Endothelial cell (in vitro differentiated cells): ENCODE results near the gene PGD. TPM values are rescaled to one million over a fixed set of nuclear protein-coding genes. Genes with fewer than 3 reads are reported as not detected.
"Not testable (repeated sequence)": the region's sequence is repeated elsewhere in the genome, so short reads cannot be mapped to it uniquely, and the experiment has no call there.

Source experiments
- DNase-seq: peaks from one replicate; pipeline ENCODE4 v3.0.0; 2021; ENCODE audit warnings: low spot score
- H3K27ac Mint-ChIP-seq: one replicate; pipeline ENCODE4 v1.8.0; 2021; ENCODE audit warnings: mixed read lengths, inconsistent platforms; ENCODE audit not compliant: unreplicated experiment
- H3K27me3 Mint-ChIP-seq: one replicate; pipeline ENCODE4 v1.8.0; 2021; ENCODE audit warnings: mild to moderate bottlenecking, moderate library complexity, mixed read lengths, inconsistent platforms; ENCODE audit not compliant: unreplicated experiment
- H3K36me3 Mint-ChIP-seq: one replicate; pipeline ENCODE4 v1.8.0; 2021; ENCODE audit warnings: mild to moderate bottlenecking, low read depth, mixed read lengths, inconsistent platforms; ENCODE audit not compliant: unreplicated experiment
- H3K4me1 Mint-ChIP-seq: one replicate; pipeline ENCODE4 v1.8.0; 2021; ENCODE audit warnings: mild to moderate bottlenecking, mixed read lengths, inconsistent platforms; ENCODE audit not compliant: unreplicated experiment
- H3K4me3 Mint-ChIP-seq: one replicate; pipeline ENCODE4 v1.8.0; 2021; ENCODE audit warnings: mild to moderate bottlenecking, mixed read lengths, inconsistent platforms; ENCODE audit not compliant: unreplicated experiment
- H3K9me3 Mint-ChIP-seq: one replicate; pipeline ENCODE4 v1.8.0; 2021; ENCODE audit warnings: mixed read lengths, inconsistent platforms; ENCODE audit not compliant: unreplicated experiment
- CTCF ChIP-seq: fragments of 200-600 bp; sonication (generic); IDR thresholded peaks from one replicate; pipeline ENCODE4 v1.5.0; 2021; ENCODE audit warnings: antibody characterized with exemption; ENCODE audit not compliant: unreplicated experiment
- total RNA-seq: library from RNA; stranded (reverse); fragmentation: NEBNext Ultra II Directional; extraction: Animal tissue kit (Norgen Biotek cat#: 25700); gene quantifications from one replicate; pipeline ENCODE4 v1.2.1, GENCODE V29; 2021; ENCODE audit not compliant: unreplicated experiment

PGD gene
- total RNA-seq, 1 donor from 2014 or later: 196 TPM

GRCh38 chr1:10424651-10425050 lies 25.8 kb downstream of the PGD start:
- Mint-ChIP-seq H3K4me3 (no peak overlapping the region), H3K9me3 (no peaks in the 10 kb centered on the region), H3K27me3 (no peaks in the 10 kb centered on the region), H3K4me1 (peaks cover under 1% of the 10 kb centered on the region), H3K27ac (no peak overlapping the region), H3K36me3 (peaks cover 13% of the 10 kb centered on the region)
- no peak for TF ChIP-seq CTCF
- no peak for DNase-seq

- H3K27ac Mint-ChIP-seq, H3K4me3 Mint-ChIP-seq, H3K36me3 Mint-ChIP-seq, H3K4me1 Mint-ChIP-seq, H3K27me3 Mint-ChIP-seq, DNase-seq, H3K9me3 Mint-ChIP-seq: not testable (repeated sequence)
Measured at GRCh38 chr1:10425826-10426534, 27.1 kb downstream of the PGD start.

GRCh38 chr1:10426535-10426848 lies 27.6 kb downstream of the PGD start:
- not testable (repeated sequence) for H3K27me3 Mint-ChIP-seq, DNase-seq, H3K9me3 Mint-ChIP-seq, H3K36me3 Mint-ChIP-seq, H3K27ac Mint-ChIP-seq, H3K4me3 Mint-ChIP-seq
- peaks cover 11% of the 10 kb centered on the region for H3K4me1 Mint-ChIP-seq

- Mint-ChIP-seq H3K27me3 (peaks cover 2% of the 10 kb centered on the region), H3K9me3 (no peaks in the 10 kb centered on the region), H3K4me1 (peaks cover 12% of the 10 kb centered on the region), H3K4me3 (no peak overlapping the region), H3K36me3 (peaks cover 3% of the 10 kb centered on the region), H3K27ac (no peak overlapping the region)
- DNase-seq: no peak
- no peak for TF ChIP-seq CTCF
Measured at GRCh38 chr1:10428984-10429383, 30.1 kb downstream of the PGD start.

- Mint-ChIP-seq H3K4me1 (peaks cover 12% of the 10 kb centered on the region), H3K36me3 (peaks cover 3% of the 10 kb centered on the region), H3K9me3 (no peaks in the 10 kb centered on the region), H3K27ac (peak overlapping the region; percentile 48), H3K4me3 (peak overlapping the region; percentile 95), H3K27me3 (peaks cover 3% of the 10 kb centered on the region)
- DNase-seq: no peak
- no peak for TF ChIP-seq CTCF
Measured at GRCh38 chr1:10429868-10430215, 31.0 kb downstream of the PGD start.

GRCh38 chr1:10430216-10431069 lies 31.6 kb downstream of the PGD start, which contains the start of gene CENPS:
TSS of gene CENPS (plus strand) at chr1:10430433. CDS start at chr1:10430518, 85 bp downstream.
- peak within 1 kb of the TSS; percentile 95 for H3K4me3 Mint-ChIP-seq
- H3K27ac Mint-ChIP-seq: peak within 1 kb of the TSS; percentile 90
- peaks cover 3% of the 10 kb centered on the region for H3K27me3 Mint-ChIP-seq
- H3K9me3 Mint-ChIP-seq: no peaks in the 10 kb centered on the region
- peaks cover 3% of the 10 kb centered on the region for H3K36me3 Mint-ChIP-seq
- peaks cover 12% of the 10 kb centered on the region for H3K4me1 Mint-ChIP-seq
- DNase-seq: peak; percentile 96
- TF ChIP-seq CTCF: peak; percentile 99
